Germinal center (tissue), 1 donor: ENCODE measurements around the gene CLDND1.
"Not testable (repeated sequence)": the region's sequence is repeated elsewhere in the genome, so short reads cannot be mapped to it uniquely, and the experiment has no call there.

Source experiments
- DNase-seq: peaks from one replicate; pipeline ENCODE4 v3.0.0; 2012; ENCODE audit warnings: mixed read lengths, low spot score

The CLDND1 gene

GRCh38 chr3:98522544-98523281 is at the start of gene CLDND1:
Gene CLDND1 (minus strand): TSS chr3:98522902. CDS start chr3:98521424, 1,478 bp downstream.
- peak; percentile 96 for DNase-seq

DNA sequence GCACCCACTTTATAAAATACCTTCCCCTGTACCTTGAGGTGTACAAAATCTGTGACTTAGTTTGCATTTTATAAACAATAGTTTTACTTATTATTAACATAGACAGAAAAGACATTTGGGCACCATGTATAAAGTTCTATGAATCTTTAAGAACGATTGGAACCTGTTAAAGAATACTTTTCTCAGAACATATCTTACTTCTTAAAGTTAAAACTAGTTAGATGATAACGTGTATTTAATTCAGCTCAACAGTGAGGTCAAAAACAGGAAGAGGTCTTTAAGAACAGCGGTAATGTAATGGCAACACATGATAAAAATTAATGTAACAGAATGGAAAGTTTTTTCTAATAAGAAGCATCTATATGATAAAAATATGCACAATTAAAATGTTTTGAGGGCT is 45.7 kb upstream of the CLDND1 start:
- no peak for DNase-seq

GRCh38 chr3:98567666-98568270 is 45.1 kb upstream of the CLDND1 start:
- no peak for DNase-seq

- DNase-seq: no peak
Observed at GRCh38 chr3:98565843-98566242, 43.1 kb upstream of the CLDND1 start.

DNA sequence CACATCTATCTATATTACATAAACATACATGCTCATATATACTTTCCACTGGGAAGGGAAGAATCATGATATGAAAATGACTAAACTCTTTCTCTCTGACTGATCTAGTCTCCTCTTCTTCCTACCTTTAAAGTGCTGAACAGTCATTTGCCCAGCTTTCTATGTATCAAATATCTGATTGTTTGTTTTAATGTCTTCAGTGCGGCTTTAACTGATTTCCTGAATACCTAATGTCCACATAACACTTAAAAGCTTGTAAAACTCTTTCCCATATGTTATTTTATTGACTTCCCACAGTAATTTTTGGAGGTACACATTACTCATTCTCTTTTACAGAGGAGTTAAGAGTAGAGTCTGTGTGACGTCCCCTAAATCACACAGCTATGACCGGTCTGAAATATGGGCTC is 42.5 kb upstream of the CLDND1 start:
- no peak for DNase-seq

DNA sequence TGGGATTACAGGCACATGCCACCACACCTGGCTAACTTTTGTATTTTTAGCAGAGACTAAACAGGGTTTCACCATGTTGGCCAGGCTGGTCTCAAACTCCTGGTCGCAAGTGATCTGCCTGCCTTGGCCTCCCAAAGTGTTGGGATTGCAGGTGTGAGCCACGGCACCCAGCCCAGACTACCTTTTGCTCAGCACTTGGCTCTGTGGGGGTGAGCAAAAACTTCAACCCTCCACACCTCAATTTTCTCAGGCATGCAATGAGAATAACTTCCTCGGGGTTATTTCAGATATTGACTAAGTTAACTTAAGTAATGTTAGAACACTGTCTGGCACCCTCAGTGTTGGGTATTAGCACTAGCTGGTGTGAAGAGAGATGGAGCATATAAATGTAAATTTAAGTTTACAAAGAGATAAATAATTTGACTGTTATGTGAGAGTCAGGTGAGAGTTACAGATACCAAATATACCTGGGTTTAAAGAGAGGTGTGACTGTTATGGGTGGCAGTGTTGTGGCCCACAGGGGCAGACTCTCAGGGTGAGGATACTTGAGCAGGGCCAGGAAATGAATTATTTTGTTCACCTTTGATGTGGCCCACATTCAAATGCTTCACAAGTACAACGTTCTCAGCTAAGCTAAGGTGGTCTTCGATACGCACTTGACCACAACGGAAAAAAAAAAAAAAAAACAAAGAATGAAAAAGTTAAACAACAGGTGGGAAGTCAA is 41.7 kb upstream of the CLDND1 start:
- no peak for DNase-seq

DNA sequence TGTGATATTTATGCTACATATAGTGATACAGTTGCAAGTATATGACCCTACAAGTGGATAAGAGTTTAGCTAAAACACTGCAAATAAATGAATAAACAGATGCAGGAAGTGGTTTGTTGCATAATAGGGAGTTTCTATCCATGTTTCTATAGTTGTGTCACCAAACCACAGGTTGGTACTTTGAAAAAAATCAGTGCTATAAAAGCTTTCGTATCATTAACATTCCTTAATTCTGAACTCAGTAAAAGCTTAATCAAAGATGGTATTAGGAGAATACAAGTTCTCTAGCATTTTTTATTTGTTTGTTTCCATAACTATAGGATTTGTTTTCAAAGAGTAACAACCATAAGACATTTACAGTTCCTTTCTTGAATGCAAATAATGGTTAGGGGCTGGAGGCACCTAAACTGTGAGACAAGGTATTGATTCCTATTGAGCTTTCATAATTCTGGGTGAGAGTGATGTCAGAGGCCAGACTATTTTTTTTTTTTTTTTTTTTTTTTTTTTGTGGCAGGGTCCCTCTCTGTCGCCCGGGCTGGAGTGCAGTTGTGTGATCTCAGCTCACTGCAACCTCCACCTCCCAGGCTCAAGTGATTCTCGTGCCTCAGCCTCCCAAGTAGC is 41.1 kb upstream of the CLDND1 start:
- no peak for DNase-seq

DNA sequence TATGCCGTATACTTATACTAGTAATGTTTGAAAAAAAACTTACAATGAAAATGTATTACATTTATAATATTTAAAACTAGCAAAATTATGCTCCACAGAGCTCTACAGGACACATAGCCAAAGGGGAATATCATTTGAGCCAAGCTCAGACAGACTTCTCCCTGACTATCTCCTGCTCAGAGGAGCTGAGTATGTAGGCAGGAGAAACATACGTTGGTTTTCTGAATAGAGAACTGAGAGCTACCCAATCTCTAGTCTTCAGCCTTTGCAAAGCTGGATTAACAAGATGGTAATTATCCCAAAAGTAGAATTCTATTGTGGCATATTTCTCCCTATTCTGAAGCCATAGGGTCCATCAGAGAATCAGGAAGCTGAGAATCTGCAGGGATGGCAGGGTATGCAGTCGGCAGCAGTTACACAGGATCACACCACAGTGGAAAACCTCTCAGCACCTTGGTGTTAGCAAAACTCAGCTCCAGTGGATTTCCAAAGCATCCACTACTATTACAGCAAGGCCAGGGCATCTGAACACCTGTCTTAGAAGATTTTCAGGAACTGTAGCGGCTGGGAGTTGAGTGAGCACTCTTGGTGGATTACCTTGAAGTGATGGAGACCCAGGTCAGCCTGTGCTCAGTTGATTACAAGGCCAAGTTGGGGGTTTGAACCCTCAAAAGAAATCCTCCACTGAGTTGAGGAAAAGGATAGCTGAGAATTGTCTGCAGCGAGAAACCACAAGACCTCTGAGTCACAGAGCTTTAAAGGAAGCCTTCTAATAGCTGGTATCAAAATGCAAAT is 39.2 kb upstream of the CLDND1 start:
- DNase-seq: no peak

DNA sequence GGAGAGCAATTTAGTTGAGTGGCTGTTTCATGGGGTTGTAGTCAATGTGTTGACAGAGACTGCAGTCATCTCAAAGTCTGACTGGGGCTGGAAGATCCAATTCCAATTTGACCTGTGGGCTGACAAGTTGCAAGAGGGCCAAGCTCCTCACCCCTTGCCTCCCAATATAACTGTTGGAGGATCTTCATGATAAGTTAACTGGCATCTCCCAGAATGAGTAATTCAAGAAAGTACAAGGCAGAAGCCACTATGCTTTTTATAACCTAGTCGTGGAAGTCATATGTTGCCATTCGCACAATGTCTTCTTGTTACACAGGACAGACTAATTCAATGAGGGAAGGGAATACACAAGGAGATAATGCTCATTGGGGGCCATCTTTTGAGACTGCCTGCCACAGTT is 38.2 kb upstream of the CLDND1 start:
- DNase-seq: no peak

DNA sequence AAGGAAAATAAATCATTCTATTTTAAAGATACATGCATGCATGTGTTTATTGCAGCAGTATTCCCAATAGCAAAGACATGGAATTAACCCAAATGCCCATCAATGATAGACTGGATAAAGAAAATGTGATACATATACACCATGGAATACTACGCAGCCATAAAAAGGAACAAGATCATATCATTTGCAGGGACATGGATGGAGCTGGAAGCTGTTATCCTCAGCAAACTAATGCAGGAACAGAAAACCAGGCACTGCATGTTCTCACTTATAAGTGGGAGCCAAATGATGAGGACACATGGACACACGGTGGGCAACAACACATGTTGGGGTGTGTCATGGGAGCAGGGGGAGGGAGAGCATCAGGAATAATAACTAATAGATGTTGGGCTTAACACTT is 37.1 kb upstream of the CLDND1 start:
- DNase-seq: not testable (repeated sequence)

DNA sequence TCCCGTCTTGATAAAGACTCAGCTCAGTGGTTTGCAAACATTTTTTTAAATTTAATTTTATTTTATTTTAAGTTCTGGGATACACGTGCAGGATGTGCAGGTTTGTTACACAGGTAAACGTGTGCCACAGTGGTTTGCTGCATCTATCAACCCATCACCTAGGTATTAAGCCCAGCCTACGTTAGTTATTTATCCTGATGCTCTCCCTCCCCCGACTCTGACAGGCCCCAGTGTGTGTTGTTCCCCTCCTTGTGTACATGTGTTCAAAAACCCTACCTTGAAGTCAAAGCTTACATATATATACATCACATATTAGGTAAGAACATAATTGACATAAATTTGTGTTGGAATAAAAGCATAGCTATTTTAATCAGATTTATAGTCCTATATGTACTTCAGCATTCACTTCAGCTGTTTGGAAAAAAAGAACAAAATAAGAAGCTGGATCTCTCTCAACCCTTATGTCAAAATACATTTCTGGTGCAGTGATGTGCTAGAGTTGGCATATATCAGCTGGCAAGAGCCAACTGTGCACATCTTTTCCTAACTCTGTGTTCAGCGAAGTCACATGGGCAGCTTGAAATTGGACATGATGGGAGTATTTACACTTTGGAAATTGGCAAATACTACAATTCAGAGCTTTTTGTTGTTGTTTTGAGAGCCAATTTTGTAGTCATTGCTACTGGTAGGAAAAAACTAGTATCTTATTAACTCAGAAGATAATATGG is 35.6 kb upstream of the CLDND1 start:
- no peak for DNase-seq

DNA sequence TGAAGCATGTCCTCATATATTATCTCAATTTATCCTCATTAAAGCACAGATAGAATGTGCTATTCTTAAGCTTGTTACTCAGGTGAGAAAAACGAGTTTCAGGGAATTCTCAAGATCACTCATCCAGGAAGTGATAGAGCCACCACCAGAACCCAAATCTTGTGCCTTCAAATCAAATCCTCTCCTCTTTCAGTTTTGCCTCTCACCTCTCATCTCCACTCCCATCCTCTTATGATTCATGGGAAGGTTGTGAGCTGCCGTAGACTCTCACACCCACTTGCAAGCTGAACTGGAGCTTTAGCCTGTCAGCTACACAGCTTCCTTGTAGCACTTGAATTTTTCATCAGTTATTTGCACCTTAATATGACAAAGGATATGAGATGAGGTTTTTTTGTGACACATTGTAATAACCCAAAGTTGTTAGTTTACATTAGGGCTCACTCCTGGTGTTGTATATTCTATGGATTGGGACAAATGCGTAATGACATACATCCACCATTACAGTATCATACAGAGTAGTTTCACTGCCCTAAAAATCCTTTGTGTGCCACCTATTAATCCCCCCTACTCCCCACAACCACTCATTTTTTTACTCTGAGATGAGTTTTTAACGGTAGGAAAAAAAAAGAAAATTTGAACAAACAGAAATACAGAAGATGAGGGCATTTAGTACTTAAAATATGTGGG is 34.8 kb upstream of the CLDND1 start:
- DNase-seq: no peak

DNA sequence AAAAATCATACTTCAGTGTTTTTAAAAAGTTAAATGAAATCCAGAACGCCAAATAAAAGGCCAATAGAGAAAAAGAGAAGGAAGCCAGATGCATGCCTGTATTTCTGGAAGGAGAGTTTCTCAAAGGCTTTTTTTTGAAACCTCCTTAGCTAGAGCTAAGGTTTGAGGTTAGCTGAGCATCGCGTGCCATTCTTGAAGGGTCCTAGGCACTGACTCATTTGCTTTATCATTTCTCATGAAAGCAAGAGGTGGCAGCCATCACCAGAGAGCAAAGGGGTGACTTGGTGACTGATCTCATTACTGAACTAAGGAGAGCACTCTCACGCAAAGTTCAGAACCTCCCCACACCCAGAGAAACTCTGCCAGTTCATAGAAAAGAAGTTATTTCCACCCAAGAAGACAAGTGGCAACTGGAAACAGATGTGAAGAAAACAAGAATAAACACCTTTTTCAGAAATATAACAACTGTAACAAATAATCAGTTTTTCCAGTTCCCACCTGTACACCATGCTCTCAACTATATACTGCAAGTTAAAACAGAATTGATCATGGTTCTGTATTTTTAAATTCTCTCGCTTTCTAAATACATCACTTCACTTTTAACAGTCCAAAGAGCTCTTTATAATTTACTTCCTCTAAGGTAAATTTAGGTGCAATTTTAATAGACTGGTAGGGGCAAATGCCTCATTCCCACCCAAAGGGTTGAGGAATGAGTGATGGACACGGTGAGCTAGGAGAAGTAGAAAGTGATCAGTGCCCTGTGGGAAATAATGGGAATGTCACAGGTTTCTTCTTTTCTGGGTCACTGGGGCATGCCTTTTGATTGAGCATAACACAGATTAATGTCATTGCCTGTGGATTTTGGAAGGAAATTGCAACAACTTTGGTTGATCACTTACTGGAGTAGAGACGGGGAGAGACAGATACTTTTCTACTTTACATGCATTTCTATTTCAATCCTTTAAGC is 33.7 kb upstream of the CLDND1 start:
- no peak for DNase-seq

DNA sequence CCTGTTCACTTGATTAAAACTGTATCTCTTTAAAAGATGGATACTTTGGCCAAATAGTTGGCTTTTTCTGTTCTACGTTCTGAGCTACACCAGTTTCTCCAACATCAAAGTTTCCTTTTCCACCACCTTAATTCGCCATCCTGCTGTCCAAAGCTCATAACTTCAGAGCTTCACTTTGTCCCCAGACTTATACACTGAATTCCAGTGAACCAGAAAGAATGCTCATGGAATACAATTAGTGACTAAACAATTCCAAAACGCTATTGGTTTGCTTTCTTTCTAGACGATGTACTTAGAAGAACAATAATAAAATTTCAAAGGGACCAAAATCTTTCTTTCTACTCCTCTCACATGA is 32.3 kb upstream of the CLDND1 start:
- DNase-seq: no peak

DNA sequence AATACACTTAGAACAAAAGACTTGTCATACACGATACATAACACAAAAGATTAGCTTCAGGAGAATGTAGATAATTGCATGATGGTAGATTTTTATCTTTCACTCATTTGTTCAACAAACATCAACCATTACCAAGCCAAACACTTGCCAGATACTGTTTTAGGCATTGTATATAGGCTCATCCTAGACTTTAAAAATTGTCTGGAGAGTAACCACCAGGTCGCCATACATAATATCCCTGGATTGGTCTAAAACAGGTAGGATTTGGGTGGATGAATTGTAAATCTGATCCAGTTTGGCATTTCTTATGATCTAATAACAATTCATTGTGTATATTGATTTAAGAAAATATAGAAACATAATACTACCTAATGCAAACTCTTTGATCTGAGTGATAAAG is 31.9 kb upstream of the CLDND1 start:
- no peak for DNase-seq

- DNase-seq: no peak
Observed at GRCh38 chr3:98553753-98554152, 31.1 kb upstream of the CLDND1 start.

- DNase-seq: no peak
Observed at GRCh38 chr3:98553021-98553563, 30.4 kb upstream of the CLDND1 start.

DNA sequence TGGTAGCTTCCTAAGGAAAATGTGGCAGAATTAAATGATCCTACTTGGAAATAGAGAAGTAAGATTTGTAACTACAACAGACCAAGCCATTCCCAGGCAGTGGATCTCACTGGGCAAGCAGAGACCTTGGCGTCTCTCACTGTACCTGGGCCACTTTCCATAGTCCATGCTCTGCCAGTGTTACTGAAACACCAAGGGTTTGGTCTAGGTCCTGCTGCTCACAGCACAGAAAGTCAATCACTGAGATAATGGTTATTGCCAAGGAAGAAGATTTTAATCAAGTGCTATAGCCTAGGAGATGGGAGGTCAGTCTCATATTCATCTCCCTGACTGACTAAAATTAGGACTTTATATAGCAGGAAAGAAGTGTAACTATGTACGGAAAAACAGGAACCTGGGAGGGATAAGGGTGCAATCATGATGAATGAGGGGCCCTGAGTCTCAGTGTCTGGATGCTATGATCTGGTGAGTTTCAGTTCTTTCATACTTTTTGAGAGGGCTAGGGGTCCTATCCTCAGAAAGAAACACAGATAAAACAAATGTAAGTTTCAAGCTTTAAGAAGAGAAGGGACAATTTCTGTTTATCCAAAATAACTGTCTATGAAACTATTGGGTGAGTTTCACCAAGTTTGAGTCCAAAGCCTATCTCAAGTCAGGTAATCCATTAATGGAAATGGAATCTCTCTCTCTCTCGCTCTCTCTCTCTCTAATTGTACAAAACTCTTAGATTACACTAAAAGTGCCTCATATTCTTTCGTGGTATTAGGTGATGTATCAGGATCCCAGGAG is 29.7 kb upstream of the CLDND1 start:
- no peak for DNase-seq
